ENCODE results near the gene RNF212B.
"Not testable (repeated sequence)": the region's sequence is repeated elsewhere in the genome, so short reads cannot be mapped to it uniquely, and the experiment has no call there.

RNF212B gene

DNA sequence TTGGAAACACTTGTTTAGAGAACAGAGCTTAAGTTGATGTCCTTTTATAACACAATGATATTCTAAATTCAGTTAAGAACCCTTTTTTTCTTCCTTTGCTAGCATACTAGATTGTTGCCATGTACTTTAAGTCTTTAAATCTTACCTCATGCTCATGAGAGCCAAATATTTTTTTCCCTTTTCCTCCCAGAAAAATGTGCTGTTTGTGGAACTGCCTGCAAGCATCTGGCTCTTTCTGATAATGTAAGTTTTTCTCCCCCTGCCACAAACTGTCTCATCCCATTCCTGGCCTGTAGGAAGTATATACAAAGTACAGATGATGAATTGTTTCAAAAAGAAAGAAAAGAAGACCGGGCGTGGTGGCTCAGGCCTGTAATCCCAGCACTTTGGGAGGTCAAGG lies 5.3 kb downstream of the RNF212B start:
- DNase-seq: no peak

DNA sequence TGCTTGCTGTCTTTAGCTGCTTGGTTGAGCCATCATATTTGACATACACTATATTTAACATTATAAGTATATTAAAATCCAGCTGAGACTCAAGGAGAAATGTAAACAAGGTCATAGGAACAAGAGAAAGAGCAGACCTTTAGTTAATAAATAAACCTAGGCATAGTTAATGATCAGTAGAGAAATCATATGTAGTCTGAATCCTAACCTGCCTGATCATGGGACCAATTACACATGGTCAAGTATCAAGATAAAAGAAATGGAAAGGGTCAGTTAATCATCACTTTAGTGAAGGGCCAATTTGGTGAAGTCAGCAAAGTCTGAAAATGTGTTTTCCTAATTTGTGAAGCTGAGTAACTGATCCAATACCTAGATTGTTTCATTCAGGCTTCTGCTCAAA lies 7.5 kb downstream of the RNF212B start:
- DNase-seq: no peak

DNA sequence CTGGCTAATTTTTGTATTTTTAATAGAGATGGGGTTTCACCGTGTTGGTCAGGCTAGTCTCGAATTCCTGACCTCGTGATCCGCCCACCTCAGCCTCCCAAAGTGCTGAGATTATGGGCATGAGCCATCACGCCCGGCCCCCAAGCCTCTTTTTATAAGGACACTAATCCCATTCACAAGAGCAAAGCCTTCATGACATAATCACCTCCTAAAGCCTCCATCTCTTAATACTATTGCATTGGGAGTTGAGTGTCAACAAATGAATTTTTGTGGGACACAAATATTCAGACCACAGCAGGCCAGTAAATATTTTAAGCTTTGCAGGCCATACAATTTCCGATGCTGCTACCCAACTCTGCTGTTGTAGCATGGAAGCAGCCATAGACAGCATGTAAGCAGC lies 10.9 kb downstream of the RNF212B start:
- DNase-seq: no peak

DNA sequence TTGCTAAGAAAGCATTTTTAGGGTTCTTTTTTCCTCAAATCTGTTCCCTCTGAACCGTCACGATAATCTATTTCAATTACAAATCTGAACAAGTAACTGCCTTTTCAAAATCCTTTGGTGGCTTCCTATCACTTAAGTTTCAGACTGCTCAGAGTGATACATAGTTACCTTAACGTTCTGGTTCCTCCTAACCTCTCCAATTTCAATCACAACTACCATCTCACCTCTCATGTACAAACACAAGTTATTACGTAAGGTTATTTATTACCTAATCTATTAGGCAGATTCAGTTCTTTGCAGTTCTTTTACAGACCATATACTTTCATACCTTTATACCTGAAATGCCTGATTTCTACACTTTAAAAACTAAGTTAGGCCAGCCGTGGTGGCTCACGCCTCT lies 12.1 kb downstream of the RNF212B start:
- no peak for DNase-seq

GRCh38 chr14:23252006-23252405 lies 14.3 kb downstream of the RNF212B start:
- no peak for DNase-seq

GRCh38 chr14:23252420-23253333 lies 14.9 kb downstream of the RNF212B start:
- no peak for DNase-seq

- DNase-seq: no peak
These were observed 20.5 kb downstream of the RNF212B start for GRCh38 chr14:23258256-23258655.

- no peak for DNase-seq
These were observed 21.7 kb downstream of the RNF212B start for GRCh38 chr14:23259426-23259825.

DNA sequence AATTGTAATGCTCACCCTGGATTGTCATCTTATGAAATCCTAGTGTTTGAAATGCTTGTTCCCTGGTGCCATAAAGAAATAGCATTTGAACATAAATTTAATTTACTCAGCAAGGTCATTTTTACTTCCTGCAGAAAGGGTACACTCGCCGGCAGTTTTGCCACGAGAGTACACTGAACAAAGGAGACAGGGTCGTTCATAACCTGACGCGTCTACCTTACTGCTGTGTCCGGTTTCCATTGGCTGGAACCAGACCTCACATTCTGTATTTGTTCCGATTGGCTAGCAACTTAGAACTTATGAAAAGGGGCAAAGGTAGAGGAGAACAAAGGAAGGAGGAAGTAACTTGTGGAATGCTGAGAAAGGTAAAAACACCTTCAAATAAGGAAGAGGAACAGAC lies 23.1 kb downstream of the RNF212B start:
- DNase-seq: not testable (repeated sequence)

DNA sequence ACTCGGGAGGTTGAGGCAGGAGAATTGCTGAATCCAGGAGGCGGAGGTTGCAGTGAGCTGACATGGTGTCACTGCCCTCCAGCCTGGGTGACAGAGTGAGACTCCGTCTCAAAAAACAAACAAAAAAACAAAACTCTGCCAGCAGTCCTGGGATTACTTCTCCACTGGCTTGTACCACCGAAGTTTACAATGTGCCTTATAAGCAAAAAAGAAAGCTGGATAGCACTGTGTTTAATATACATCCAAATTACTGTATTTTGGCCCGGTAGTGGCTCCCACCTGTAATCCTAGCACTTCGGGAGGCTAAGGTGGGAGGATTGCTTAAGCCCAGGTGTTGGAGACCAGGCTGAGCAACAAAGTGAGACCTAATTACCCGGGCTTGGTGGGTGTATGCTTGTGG lies 31.5 kb downstream of the RNF212B start:
- DNase-seq: no peak

DNA sequence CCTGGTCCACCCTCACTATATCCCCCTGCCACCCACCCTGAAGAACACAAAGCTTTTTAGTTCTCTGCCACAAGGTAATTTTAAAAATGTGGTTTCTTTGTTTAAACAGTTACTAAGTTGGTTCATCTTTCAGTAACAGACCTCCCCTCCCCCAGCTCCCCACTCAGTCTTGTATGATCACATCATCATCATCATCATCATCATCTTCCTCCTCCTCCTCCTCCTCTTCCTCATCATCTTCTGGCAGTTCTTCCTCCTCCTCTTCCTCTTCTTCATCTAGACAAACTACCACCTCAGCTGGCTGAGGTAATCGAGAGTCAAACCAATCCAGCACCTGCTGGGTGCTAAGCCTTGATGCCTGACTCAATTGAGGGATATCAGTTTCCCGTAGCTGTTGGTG lies 37.7 kb downstream of the RNF212B start:
- no peak for DNase-seq

- no peak for DNase-seq
These were observed 39.5 kb downstream of the RNF212B start for GRCh38 chr14:23277189-23277588.

DNA sequence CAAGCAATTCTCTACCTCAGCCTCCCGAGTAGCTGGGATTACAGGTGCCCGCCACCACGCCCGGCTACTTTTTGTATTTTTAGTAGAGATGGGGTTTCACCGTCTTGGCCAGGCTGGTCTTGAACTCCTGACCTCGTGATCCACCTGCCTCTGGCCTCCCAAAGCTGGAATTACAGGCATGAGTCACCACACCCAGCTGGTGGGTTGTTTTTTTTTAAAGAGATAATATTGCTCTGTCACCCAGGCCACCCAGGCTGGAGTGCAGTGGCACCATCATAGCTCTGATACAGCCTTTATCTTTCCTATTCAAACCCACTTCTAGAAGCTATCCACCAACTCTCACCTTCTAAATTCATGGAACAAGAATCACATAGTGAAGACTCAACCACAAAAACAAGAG lies 40.2 kb downstream of the RNF212B start:
- DNase-seq: not testable (repeated sequence)

DNA sequence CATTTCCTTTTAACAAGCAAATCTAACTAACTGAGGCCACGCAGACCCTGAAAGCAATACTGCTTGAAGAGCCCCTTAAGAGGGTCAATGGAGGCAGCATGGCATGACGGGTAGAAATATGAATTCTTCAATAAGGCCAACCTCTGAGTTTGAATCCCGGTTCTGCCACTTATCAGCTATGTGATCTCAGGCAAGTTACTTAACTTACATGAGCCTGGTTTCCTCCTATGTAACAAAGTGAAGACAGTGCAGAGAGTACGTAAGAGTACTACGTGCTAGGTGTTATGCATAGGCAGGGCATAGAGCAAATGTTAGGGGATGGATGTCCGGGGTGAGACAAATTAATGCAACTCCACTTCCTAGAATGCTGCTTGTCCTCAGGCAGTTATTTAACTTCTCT lies 43.5 kb downstream of the RNF212B start:
- DNase-seq: no peak

DNA sequence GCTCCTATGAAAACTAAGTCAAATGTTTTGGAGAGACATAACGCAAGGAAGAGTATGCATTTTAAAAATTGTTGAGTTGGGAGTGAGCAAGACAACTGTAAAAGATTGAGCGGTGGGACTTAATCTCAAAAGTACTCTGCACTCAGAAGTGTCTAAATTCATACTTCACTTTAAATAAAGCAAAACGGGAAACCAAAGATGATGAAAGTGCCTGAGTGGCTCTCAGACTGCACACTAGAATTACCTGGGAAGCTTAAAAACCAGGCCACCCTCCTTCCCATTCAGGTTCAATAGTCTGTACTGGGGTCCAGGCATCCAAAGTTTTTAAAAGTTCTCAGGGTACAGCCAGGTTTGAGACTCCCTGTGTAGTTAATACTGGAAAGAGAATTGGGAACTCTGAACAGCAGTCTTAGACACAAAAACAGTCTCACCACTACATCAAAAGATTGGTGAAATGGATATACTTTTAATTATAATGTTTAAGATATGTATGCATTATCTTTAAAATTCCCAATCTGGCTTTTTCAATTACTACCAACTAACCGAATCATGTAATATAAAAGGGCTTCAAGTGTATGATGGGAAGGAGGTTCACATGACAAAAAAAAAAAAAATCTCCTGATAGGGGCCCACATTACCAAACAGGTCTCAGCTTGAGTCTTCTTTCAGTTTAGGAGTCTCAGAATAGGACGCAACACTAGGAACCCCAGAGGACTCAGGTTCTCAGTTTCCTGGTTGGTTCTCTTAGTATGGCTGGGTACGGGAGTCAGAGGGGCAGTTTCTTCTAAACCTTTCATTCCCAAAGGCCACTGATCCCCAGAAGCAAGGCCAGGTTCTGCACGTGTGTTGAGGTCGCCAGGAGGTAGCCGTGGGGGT lies 47.2 kb downstream of the RNF212B start:
- peak; percentile 47 for DNase-seq

DNA sequence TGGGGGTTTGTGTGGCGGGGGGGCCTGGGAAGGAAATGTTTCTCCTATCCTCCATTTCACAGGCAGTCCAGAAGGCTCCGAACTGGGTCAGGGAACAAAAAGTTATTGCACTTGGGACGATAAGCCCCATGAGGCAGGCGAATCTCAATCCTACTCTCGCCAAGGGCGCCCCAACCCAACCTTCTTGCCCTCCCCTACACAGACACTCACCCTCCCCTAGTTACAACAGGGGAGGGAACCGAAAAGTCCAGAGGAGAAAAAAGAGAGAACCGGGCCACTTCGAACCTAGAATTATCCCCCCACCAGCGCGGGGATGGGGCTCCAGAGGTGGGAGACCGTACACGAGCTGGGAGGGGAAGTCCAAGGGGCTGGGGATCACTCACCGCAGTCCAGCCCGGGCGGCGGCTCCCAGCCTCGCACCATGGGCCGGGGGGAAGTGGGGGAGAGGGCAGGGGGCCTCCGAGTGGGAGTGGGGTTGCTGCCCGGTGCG lies 47.8 kb downstream of the RNF212B start:
- no peak for DNase-seq

DNA sequence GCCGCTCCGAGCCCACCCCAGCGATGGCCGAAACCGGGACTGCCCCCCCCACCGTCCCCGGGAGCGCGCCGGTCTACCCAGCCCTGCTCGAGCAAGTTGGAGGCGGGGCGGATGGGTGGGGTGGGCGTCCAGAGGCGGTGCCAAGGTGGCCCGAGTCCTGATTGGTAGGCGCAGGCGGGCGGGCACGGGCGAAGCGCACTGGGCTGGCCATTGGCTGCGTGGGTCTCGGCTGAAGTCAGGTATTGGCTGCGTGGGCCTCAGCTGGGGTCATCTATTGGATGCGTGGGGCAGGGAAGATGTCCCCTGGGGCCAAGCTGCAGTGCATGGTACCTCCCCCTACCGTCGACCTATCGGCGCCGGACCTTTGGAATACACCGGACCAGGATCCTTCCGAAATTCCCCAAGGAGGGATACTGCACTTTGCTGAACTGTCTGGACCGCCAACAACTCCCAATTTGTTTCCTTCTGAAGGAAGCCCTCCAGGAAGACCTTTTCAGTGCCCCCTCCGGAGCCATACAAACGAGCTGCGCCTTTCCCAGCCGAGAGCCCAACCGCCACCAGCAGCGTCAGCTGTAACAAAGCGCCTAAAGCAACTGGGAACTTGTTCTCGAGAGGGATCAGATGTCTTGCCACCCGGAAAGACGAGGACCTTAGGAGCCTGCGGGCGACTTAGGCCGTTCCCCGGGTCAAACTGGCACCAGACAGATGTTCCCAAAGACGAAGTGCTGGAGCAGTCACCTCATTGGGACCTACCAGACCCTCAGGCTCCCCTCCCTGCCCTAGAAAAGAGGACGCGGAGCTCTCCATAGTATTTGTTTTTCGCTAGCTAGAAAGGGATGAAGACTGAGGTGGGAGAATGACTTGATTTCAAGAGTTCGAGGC lies 48.5 kb downstream of the RNF212B start, which contains the start of gene HOMEZ:
TSS of gene HOMEZ (minus strand) at position 113 of the 882 bp plus-strand sequence. CDS start 180 bp downstream, outside the sequence.
- peak; percentile 99 for DNase-seq

- no peak for DNase-seq
These were observed 49.3 kb downstream of the RNF212B start for GRCh38 chr14:23286902-23287479.

DNA sequence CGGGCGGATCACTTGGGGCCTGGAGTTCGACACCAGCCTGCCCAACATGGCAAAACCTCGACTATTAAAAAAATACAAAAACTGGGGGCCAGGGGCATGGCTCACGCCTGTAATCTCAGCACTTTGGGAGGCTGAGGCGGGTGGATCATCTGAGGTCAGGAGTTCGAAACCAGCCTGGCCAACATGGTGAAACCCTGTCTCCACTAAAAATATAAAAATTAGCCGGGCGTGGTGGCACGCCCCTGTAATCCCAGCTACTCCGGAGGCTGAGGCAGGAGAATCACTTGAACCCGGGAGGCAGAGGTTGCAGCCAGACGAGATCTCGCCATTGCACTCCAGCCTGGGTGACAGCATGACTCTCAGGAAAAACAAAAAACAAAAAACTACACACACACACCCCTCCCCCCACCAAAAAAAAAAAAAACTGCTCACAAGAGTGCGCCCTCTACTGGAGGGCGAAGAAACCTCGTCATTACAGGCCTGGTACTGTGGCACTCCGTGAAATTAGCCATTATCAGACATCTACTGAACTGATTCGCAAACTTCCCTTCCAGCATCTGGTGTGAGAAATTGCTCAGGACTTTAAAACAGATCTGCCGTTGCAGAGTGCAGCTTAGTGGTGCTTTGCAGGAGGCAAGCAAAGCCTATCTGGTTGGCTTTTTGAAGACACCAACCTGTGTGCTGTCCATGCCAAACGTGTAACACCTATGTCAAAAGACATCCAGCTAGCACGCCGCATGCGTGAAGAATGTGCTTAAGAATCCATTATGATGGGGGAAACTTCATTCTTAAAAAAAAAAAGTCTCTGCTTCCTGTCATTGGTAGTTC lies 57.2 kb downstream of the RNF212B start:
- peak; percentile 62 for DNase-seq

DNA sequence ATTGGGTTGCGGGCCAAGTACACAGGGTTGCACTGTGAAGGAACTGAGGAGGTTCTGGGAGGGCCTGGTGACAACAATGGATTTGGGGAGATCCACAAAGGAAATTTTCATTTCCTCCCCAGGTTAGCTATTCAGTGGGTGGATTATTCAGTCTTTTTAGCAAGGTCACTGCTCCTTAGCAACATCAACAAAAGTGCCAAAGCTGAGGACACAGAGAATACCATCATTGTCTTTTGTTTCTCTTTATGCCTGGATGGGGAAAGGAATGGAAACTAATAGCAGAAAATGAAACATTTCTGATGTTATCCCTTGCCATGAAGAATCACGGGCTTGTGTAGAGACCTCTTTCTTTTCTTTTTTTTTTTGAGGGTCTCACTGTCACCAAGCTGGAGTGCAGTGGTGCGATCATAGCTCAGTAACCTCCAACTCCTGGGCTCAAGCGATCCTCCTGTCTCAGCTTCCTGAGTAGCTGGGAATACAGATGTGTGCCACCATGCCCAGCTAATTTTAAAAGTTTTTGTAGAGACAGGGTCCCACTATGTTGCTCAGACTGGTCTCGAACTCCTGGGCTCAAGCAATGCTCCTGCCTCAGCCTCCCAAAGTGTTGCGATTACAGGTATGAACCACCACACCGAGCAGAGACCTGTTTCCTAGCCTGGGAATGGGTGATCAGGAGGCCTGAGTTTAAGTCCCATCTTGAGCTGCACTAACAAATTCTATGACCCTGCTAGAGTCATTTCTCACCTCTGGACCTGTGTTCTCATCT lies 58.5 kb downstream of the RNF212B start:
- no peak for DNase-seq
